T-helper 1 cell (primary cell): Measurements from ENCODE around the gene PDE4D.
A peak's percentile ranks its signal among the peaks of the same experiment; 100 is the strongest.

Experiments used
- DNase-seq, 5 donors: peaks; one replicate each; pipeline ENCODE4 v3.0.0-alpha.2; 2012 to 2020

PDE4D gene

GRCh38 chr5:59157068-59157467 is 736.5 kb downstream of the PDE4D start:
- DNase-seq: no peak

GRCh38 chr5:59152701-59153245 is 740.8 kb downstream of the PDE4D start:
- DNase-seq: peak in 1 of 5 donors; percentile 38

- DNase-seq: no peak
Measured at GRCh38 chr5:59151162-59151889, 742.2 kb downstream of the PDE4D start.

GRCh38 chr5:59149827-59150226 is 743.7 kb downstream of the PDE4D start:
- DNase-seq: no peak

GRCh38 chr5:59149271-59149670 is 744.3 kb downstream of the PDE4D start:
- no peak for DNase-seq

GRCh38 chr5:59146729-59147128 is 746.8 kb downstream of the PDE4D start:
- DNase-seq: peak in 1 of 5 donors; percentile 43

GRCh38 chr5:59143926-59144333 is 749.6 kb downstream of the PDE4D start:
- no peak for DNase-seq

- no peak for DNase-seq
Measured at GRCh38 chr5:59142927-59143326, 750.6 kb downstream of the PDE4D start.

GRCh38 chr5:59142138-59142537 is 751.4 kb downstream of the PDE4D start:
- DNase-seq: no peak

- no peak for DNase-seq
Measured at GRCh38 chr5:59140133-59140532, 753.4 kb downstream of the PDE4D start.

- no peak for DNase-seq
Measured at GRCh38 chr5:59139695-59140094, 753.8 kb downstream of the PDE4D start.

GRCh38 chr5:59138509-59138908 is 755.0 kb downstream of the PDE4D start:
- no peak for DNase-seq

GRCh38 chr5:59137846-59138245 is 755.7 kb downstream of the PDE4D start:
- DNase-seq: no peak

GRCh38 chr5:59136549-59136948 is 757.0 kb downstream of the PDE4D start:
- DNase-seq: no peak

GRCh38 chr5:59134471-59135163 is 758.9 kb downstream of the PDE4D start:
- no peak for DNase-seq

GRCh38 chr5:59133764-59134261 is 759.7 kb downstream of the PDE4D start:
- DNase-seq: no peak

GRCh38 chr5:59132131-59132530 is 761.4 kb downstream of the PDE4D start:
- DNase-seq: peak in 1 of 5 donors; percentile 45

- DNase-seq: no peak
Measured at GRCh38 chr5:59130431-59130830, 763.1 kb downstream of the PDE4D start.

- DNase-seq: no peak
Measured at GRCh38 chr5:59128646-59129290, 764.8 kb downstream of the PDE4D start.

- peak in 1 of 5 donors; percentile 22 for DNase-seq
Measured at GRCh38 chr5:59126708-59127573, 766.6 kb downstream of the PDE4D start.

- DNase-seq: no peak
Measured at GRCh38 chr5:59126016-59126707, 767.4 kb downstream of the PDE4D start.
